ENCODE measurements around the gene DDX59.

The DDX59 gene

DNA sequence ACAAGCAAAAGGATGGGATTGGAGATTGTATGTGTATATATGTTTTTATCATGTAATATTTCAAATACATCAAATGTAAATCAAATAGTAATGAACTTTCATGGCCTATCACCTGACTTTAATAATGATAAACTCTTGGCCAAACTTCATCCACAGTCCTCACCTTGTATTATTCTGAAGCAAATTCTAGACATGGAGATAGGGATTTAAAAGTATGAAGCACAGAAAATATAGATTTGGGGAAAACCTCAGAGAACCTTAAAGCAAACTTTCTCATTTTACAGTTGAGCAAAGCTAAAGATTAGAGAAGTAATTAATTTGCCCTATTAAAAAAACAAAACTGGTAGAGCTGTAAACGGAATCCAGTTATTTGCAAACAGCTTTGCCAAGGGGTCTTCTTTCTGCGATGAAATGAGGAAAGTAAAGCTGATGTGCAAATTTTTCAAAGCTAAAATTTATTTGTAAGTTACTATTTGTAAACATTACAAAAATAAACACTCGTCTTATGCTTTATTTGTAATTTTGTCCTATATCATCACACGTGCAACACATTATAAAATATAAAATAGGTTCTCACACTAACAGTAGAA lies 29.2 kb downstream of the DDX59 start:
- no peak overlapping the region for H2AFZ ChIP-seq (ENCODE audit: low read length)
- no peaks in the 10 kb centered on the region for H3F3A ChIP-seq (ENCODE audit: insufficient read depth, low read length)
- no peak overlapping the region for H3K27ac ChIP-seq (ENCODE audit: low read length)
- no peaks in the 10 kb centered on the region for H4K20me1 ChIP-seq (ENCODE audit: insufficient read depth, low read length)
- no peaks in the 10 kb centered on the region for H3K36me3 ChIP-seq (replicated peaks; ENCODE audit: insufficient read depth, low read length)
- no peak overlapping the region for H3K4me2 ChIP-seq (ENCODE audit: low read depth, low read length)
- no peaks in the 10 kb centered on the region for H3K9me3 ChIP-seq (replicated peaks; ENCODE audit: insufficient read depth, low read length)
- no peak overlapping the region for H3K9ac ChIP-seq (ENCODE audit: low read length)
- no peaks in the 10 kb centered on the region for H3K79me2 ChIP-seq (ENCODE audit: low read length)
- DNase-seq: no peak
- no peak overlapping the region for H3K4me3 ChIP-seq (ENCODE audit: low read length)
- TF ChIP-seq EZH2 (optimal IDR thresholded peaks at IDR 0.05; ENCODE audit: low read depth, low read length): no peak
- no peak for TF ChIP-seq EZH2phosphoT487 (IDR thresholded peaks at IDR 0.05; ENCODE audit: low read length)
- TF ChIP-seq, protein P1, sequence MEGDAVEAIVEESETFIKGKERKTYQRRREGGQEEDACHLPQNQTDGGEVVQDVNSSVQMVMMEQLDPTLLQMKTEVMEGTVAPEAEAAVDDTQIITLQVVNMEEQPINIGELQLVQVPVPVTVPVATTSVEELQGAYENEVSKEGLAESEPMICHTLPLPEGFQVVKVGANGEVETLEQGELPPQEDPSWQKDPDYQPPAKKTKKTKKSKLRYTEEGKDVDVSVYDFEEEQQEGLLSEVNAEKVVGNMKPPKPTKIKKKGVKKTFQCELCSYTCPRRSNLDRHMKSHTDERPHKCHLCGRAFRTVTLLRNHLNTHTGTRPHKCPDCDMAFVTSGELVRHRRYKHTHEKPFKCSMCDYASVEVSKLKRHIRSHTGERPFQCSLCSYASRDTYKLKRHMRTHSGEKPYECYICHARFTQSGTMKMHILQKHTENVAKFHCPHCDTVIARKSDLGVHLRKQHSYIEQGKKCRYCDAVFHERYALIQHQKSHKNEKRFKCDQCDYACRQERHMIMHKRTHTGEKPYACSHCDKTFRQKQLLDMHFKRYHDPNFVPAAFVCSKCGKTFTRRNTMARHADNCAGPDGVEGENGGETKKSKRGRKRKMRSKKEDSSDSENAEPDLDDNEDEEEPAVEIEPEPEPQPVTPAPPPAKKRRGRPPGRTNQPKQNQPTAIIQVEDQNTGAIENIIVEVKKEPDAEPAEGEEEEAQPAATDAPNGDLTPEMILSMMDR (IDR thresholded peaks at IDR 0.05; ENCODE audit: low read length): no peak
- no peaks in the 10 kb centered on the region for H3K27me3 ChIP-seq (replicated peaks; ENCODE audit: insufficient read depth, low read length)
- H3K9me2 ChIP-seq (replicated peaks; ENCODE audit: insufficient read depth, low read length): no peaks in the 10 kb centered on the region
- 0 out of 2 replicates have a peak, but pooled peaks cover 5% of the 10 kb centered on the region for H3K4me1 ChIP-seq (ENCODE audit: low read length)

DNA sequence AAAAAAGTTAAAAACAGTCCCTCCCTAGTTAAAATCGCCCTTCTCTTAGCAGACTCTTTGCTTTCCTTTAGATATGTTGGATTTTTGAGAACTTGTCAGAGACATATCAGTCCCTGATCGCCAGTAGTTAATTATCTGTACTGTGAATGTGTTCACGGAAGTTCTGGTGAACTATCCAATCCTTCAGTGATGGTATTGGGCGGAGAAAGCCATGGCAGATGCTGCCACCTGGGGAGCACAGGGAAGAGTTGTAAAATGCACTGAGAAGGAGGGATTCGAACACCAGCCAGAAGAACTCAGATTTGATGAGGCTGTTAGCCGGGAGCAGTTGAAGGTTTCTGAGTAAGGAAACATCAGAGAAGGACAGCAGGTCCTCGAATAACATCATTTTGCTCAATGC lies 31.6 kb downstream of the DDX59 start:
- TF ChIP-seq EZH2 (optimal IDR thresholded peaks at IDR 0.05; ENCODE audit: low read depth, low read length): no peak
- no peak for TF ChIP-seq EZH2phosphoT487 (IDR thresholded peaks at IDR 0.05; ENCODE audit: low read length)
- TF ChIP-seq, protein P1 (IDR thresholded peaks at IDR 0.05; ENCODE audit: low read length): no peak

DNA sequence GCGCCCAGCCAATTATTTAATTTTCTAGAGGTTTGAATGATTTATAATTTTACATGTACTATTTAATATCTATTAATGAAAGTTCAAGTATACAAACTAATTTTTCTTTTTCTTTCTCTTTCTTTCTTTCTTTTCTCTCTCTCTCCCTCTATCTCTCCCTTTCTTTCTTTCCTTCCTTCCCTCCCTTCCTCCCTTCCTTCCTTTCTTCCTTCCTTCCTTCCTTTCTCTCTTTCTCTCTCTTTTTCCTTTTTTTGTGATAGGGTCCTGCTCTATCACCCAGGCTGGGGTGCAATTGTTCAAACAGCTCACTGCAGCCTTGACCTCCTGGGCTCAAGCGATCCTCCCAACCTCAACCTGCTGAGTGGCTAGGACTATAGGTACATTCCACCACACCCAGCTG lies 33.0 kb downstream of the DDX59 start:
- H3K9me2 ChIP-seq (replicated peaks; ENCODE audit: insufficient read depth, low read length): no peaks in the 10 kb centered on the region
- no peak overlapping the region for H3K27ac ChIP-seq (ENCODE audit: low read length)
- DNase-seq: no peak
- H3K79me2 ChIP-seq (ENCODE audit: low read length): no peaks in the 10 kb centered on the region
- H3K36me3 ChIP-seq (replicated peaks; ENCODE audit: insufficient read depth, low read length): no peaks in the 10 kb centered on the region
- no peaks in the 10 kb centered on the region for H4K20me1 ChIP-seq (ENCODE audit: insufficient read depth, low read length)
- no peak overlapping the region for H3K9ac ChIP-seq (ENCODE audit: low read length)
- TF ChIP-seq EZH2 (optimal IDR thresholded peaks at IDR 0.05; ENCODE audit: low read depth, low read length) (no peak), EZH2phosphoT487 (IDR thresholded peaks at IDR 0.05; ENCODE audit: low read length) (no peak)
- TF ChIP-seq, protein P1 (IDR thresholded peaks at IDR 0.05; ENCODE audit: low read length): no peak
- no peak overlapping the region for H3K4me2 ChIP-seq (ENCODE audit: low read depth, low read length)
- no peak overlapping the region for H3K4me3 ChIP-seq (ENCODE audit: low read length)
- peaks cover 9% of the 10 kb centered on the region for H3F3A ChIP-seq (ENCODE audit: insufficient read depth, low read length)
- H3K4me1 ChIP-seq (ENCODE audit: low read length): peaks cover 15% of the 10 kb centered on the region
- no peaks in the 10 kb centered on the region for H3K27me3 ChIP-seq (replicated peaks; ENCODE audit: insufficient read depth, low read length)
- H3K9me3 ChIP-seq (replicated peaks; ENCODE audit: insufficient read depth, low read length): no peaks in the 10 kb centered on the region
- H2AFZ ChIP-seq (ENCODE audit: low read length): no peak overlapping the region

More for the DNA sequence above, 31.6 kb downstream of the DDX59 start:
- Histone ChIP-seq H3F3A (ENCODE audit: insufficient read depth, low read length) (peaks cover 9% of the 10 kb centered on the region), H3K9me2 (replicated peaks; ENCODE audit: insufficient read depth, low read length) (no peaks in the 10 kb centered on the region), H3K9me3 (replicated peaks; ENCODE audit: insufficient read depth, low read length) (no peaks in the 10 kb centered on the region), H3K4me3 (ENCODE audit: low read length) (no peak overlapping the region), H4K20me1 (ENCODE audit: insufficient read depth, low read length) (no peaks in the 10 kb centered on the region), H3K36me3 (replicated peaks; ENCODE audit: insufficient read depth, low read length) (no peaks in the 10 kb centered on the region), H3K27ac (ENCODE audit: low read length) (no peak overlapping the region), H2AFZ (ENCODE audit: low read length) (no peak overlapping the region), H3K27me3 (replicated peaks; ENCODE audit: insufficient read depth, low read length) (no peaks in the 10 kb centered on the region), H3K4me2 (ENCODE audit: low read depth, low read length) (no peak overlapping the region), H3K9ac (ENCODE audit: low read length) (no peak overlapping the region), H3K4me1 (ENCODE audit: low read length) (peaks cover 15% of the 10 kb centered on the region), H3K79me2 (ENCODE audit: low read length) (no peaks in the 10 kb centered on the region)
- DNase-seq: no peak
